ENCODE data around the gene TSTD2. TPM values are rescaled to one million over a fixed set of nuclear protein-coding genes. Genes with fewer than 3 reads are reported as not detected.
A peak's percentile ranks its signal among the peaks of the same experiment; 100 is the strongest.

TSTD2 gene
- total and polyA plus RNA-seq, 4 donors: 9.4 to 26.6 (median 14.1) TPM

DNA sequence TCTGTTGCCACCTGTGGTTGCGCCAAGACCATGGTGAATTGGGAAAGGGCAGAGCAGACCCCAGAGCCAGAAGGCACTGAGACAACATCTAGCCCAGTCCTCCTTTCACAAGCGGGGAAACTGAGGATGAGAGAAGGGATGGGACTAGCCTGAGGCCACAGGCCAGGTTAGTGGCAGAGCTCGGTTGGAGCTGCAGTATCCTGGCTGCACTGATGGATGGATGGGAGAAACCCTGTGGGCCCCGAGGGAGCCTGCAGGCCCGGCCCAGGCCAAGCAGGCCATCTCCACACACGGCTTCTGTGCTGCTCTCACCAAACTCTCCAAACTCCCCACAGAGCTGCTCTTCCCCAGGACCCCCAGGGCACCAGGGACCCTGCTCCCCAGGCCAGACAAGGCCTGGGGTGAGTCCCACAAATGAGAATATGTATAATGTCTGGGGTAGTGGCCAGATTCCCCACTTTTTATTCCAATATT, 60.2 kb downstream of the TSTD2 start:
- Histone ChIP-seq H3K27ac (ENCODE audit: low read depth in 1 of 2, low read length in 1 of 2) (no peak overlapping the region), H3K27me3 (ENCODE audit: control insufficient read depth in 3 of 3, insufficient read depth in 3 of 3, low read length in 2 of 3) (peaks cover 0 to 2% (median 0%) of the 10 kb centered on the region in 3 donors), H3K4me1 (ENCODE audit: control insufficient read depth in 5 of 5, insufficient read depth in 5 of 5, low read length in 5 of 5) (no peaks in the 10 kb centered on the region), H3K36me3 (ENCODE audit: control insufficient read depth in 4 of 4, insufficient read depth in 4 of 4, low read length in 4 of 4) (peaks cover 0 to 17% (median 0%) of the 10 kb centered on the region in 4 donors), H3K9me3 (ENCODE audit: control insufficient read depth in 4 of 4, insufficient read depth in 3 of 4, low read length in 3 of 4) (no peaks in the 10 kb centered on the region), H3K9ac (ENCODE audit: insufficient read depth in 1 of 2, low read length in 2 of 2) (no peak overlapping the region), H3K4me3 (no peak overlapping the region)
- 87 to 90% methylated on average over 6 of the region's 6 CpGs for WGBS, 2 donors
- DNase-seq (no peak), ATAC-seq (ENCODE audit: insufficient read depth, low FRiP score) (no peak)
- TF ChIP-seq, protein P1, sequence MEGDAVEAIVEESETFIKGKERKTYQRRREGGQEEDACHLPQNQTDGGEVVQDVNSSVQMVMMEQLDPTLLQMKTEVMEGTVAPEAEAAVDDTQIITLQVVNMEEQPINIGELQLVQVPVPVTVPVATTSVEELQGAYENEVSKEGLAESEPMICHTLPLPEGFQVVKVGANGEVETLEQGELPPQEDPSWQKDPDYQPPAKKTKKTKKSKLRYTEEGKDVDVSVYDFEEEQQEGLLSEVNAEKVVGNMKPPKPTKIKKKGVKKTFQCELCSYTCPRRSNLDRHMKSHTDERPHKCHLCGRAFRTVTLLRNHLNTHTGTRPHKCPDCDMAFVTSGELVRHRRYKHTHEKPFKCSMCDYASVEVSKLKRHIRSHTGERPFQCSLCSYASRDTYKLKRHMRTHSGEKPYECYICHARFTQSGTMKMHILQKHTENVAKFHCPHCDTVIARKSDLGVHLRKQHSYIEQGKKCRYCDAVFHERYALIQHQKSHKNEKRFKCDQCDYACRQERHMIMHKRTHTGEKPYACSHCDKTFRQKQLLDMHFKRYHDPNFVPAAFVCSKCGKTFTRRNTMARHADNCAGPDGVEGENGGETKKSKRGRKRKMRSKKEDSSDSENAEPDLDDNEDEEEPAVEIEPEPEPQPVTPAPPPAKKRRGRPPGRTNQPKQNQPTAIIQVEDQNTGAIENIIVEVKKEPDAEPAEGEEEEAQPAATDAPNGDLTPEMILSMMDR (IDR thresholded peaks at IDR 0.05; ENCODE audit: control extremely low read depth, extremely low read depth): no peak

DNA sequence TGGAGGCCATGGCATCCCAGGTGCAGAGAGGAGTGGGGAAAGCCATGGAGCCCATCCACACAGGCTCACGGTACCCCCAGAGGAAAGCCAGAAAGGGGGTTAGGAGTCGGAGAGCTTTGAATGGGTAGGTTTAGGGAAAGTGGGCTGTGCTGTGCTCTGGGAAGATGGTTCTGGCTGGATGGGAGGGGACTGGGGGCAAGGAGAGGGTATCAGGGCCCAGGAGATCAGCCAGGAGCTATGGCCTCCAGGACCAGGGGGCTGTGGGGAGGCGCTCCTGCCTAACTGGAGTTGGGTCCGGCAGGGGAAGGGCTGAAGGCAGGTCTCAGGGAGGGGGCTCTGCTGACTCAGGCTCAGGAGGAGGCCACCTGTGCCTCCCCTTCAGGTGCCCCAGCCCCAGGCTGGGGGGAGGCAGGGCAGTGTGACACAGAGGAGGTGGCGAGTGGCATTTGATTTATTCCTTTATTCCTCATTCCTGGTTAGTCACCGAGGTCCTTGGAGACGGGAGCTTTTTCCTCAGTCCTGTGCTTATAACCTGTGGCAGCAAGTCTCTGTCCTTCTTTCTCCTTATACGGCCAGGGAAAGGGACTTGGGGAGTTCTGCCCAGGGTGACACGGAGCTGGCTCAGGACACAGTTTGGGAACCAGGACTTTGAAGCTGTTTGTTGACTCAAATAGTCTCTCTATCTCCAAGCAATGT, 60.8 kb downstream of the TSTD2 start:
- Histone ChIP-seq H3K4me3 (no peak overlapping the region), H3K9ac (ENCODE audit: insufficient read depth in 1 of 2, low read length in 2 of 2) (no peak overlapping the region), H3K9me3 (ENCODE audit: control insufficient read depth in 4 of 4, insufficient read depth in 3 of 4, low read length in 3 of 4) (no peaks in the 10 kb centered on the region), H3K27ac (ENCODE audit: low read depth in 1 of 2, low read length in 1 of 2) (no peak overlapping the region), H3K4me1 (ENCODE audit: control insufficient read depth in 5 of 5, insufficient read depth in 5 of 5, low read length in 5 of 5) (peaks cover 0 to 2% (median 0%) of the 10 kb centered on the region in 5 donors), H3K36me3 (ENCODE audit: control insufficient read depth in 4 of 4, insufficient read depth in 4 of 4, low read length in 4 of 4) (peaks cover 0 to 17% (median 0%) of the 10 kb centered on the region in 4 donors), H3K27me3 (ENCODE audit: control insufficient read depth in 3 of 3, insufficient read depth in 3 of 3, low read length in 2 of 3) (peaks cover 0 to 2% (median 0%) of the 10 kb centered on the region in 3 donors)
- DNase-seq (no peak), ATAC-seq (ENCODE audit: insufficient read depth, low FRiP score) (no peak)
- TF ChIP-seq, protein P1 (IDR thresholded peaks at IDR 0.05; ENCODE audit: control extremely low read depth, extremely low read depth): no peak
- WGBS, 2 donors: 86 to 90% methylated on average over 9 of the region's 9 CpGs

- H3K27ac ChIP-seq (ENCODE audit: low read depth in 1 of 2, low read length in 1 of 2): peak overlapping the region in 1 of 2 donors; percentile 28
- DNase-seq (no peak), ATAC-seq (ENCODE audit: insufficient read depth, low FRiP score) (no peak)
Measured at GRCh38 chr9:97571664-97572063, 61.5 kb downstream of the TSTD2 start.

More at GRCh38 chr9:97571664-97572063, 61.5 kb downstream of the TSTD2 start:
- TF ChIP-seq, protein P1 (IDR thresholded peaks at IDR 0.05; ENCODE audit: control extremely low read depth, extremely low read depth): no peak
- no peak overlapping the region for H3K4me3 ChIP-seq
- H3K36me3 ChIP-seq (ENCODE audit: control insufficient read depth in 4 of 4, insufficient read depth in 4 of 4, low read length in 4 of 4): peaks cover 0 to 17% (median 0%) of the 10 kb centered on the region in 4 donors
- peaks cover 0 to 5% (median 0%) of the 10 kb centered on the region in 5 donors for H3K4me1 ChIP-seq (ENCODE audit: control insufficient read depth in 5 of 5, insufficient read depth in 5 of 5, low read length in 5 of 5)
- H3K9me3 ChIP-seq (ENCODE audit: control insufficient read depth in 4 of 4, insufficient read depth in 3 of 4, low read length in 3 of 4): no peaks in the 10 kb centered on the region
- H3K27me3 ChIP-seq (ENCODE audit: control insufficient read depth in 3 of 3, insufficient read depth in 3 of 3, low read length in 2 of 3): peaks cover 0 to 2% (median 0%) of the 10 kb centered on the region in 3 donors
- H3K9ac ChIP-seq (ENCODE audit: insufficient read depth in 1 of 2, low read length in 2 of 2): no peak overlapping the region
- 87% methylated on average over 1 of the region's 1 CpG for WGBS, 2 donors
